PC-9 (cell line): Measurements from ENCODE around the gene PTTG2.

ENCODE experiments used
- EZH2 ChIP-seq: fragments of 200-600 bp; sonication (generic); IDR thresholded peaks from 2 replicates; pipeline ENCODE4 v1.8.0; 2017; ENCODE audit warnings: antibody characterized with exemption, low read depth
- TF ChIP-seq, protein P1 (sequence below): fragments of 200-600 bp; sonication (generic); conservative IDR thresholded peaks from 2 replicates; pipeline ENCODE4 v1.6.1; 2017; ENCODE audit warnings: mixed run types, antibody characterized with exemption, mild to moderate bottlenecking, moderate library complexity

DNA sequence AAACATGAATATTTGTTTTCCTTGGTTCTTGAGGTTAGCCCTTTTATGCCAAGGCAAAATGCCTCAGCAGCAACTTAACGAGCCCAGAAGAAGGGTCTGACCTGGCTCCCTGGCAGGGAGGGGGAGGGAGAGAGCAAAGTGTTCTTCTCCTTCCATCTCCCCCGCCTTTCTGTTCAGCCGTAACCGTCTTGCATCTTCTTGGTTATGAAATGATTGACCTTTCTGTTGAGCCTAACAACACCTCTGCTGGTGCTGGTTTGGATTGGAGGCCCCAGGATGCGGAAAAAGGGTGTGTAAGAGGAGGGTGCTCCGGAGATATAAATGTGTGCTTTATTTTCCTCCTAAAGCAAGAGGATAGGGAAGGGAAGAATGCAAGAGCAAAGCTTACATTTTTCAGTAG is 44.7 kb downstream of the PTTG2 start:
- no peak for TF ChIP-seq EZH2
- TF ChIP-seq, protein P1, sequence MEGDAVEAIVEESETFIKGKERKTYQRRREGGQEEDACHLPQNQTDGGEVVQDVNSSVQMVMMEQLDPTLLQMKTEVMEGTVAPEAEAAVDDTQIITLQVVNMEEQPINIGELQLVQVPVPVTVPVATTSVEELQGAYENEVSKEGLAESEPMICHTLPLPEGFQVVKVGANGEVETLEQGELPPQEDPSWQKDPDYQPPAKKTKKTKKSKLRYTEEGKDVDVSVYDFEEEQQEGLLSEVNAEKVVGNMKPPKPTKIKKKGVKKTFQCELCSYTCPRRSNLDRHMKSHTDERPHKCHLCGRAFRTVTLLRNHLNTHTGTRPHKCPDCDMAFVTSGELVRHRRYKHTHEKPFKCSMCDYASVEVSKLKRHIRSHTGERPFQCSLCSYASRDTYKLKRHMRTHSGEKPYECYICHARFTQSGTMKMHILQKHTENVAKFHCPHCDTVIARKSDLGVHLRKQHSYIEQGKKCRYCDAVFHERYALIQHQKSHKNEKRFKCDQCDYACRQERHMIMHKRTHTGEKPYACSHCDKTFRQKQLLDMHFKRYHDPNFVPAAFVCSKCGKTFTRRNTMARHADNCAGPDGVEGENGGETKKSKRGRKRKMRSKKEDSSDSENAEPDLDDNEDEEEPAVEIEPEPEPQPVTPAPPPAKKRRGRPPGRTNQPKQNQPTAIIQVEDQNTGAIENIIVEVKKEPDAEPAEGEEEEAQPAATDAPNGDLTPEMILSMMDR: no peak
